Effector memory CD4-positive, alpha-beta T cell (primary cell): ENCODE results near the gene NDOR1.

Source experiments
- DNase-seq, 3 donors: peaks; one replicate each; pipeline ENCODE4 v3.0.0-alpha.2; 2020
- H3K27ac ChIP-seq: 2 replicates; pipeline ENCODE4 v1.7.0; 2013; ENCODE audit warnings: mild to moderate bottlenecking, low read length, moderate library complexity; ENCODE audit not compliant: insufficient read depth, poor library complexity, severe bottlenecking
- H3K27me3 ChIP-seq: replicated peaks from 2 replicates; pipeline ENCODE4 v1.7.0; 2013; ENCODE audit warnings: mild to moderate bottlenecking, low read length; ENCODE audit not compliant: insufficient read depth, control insufficient read depth, poor library complexity, severe bottlenecking
- H3K36me3 ChIP-seq: 2 replicates; pipeline ENCODE4 v1.7.0; 2013; ENCODE audit warnings: mild to moderate bottlenecking, low read length, moderate library complexity; ENCODE audit not compliant: control insufficient read depth, insufficient read depth
- H3K4me1 ChIP-seq: 2 replicates; pipeline ENCODE4 v1.7.0; 2013; ENCODE audit warnings: low read length, mild to moderate bottlenecking; ENCODE audit not compliant: control insufficient read depth, insufficient read depth, poor library complexity, severe bottlenecking
- H3K4me3 ChIP-seq: 2 replicates; pipeline ENCODE4 v1.7.0; 2013; ENCODE audit warnings: low read length, low read depth, mild to moderate bottlenecking; ENCODE audit not compliant: insufficient read depth, poor library complexity, severe bottlenecking
- H3K9me3 ChIP-seq: 2 replicates; pipeline ENCODE4 v1.7.0; 2013; ENCODE audit warnings: mild to moderate bottlenecking, low read length, moderate library complexity; ENCODE audit not compliant: control insufficient read depth

NDOR1 gene

DNA sequence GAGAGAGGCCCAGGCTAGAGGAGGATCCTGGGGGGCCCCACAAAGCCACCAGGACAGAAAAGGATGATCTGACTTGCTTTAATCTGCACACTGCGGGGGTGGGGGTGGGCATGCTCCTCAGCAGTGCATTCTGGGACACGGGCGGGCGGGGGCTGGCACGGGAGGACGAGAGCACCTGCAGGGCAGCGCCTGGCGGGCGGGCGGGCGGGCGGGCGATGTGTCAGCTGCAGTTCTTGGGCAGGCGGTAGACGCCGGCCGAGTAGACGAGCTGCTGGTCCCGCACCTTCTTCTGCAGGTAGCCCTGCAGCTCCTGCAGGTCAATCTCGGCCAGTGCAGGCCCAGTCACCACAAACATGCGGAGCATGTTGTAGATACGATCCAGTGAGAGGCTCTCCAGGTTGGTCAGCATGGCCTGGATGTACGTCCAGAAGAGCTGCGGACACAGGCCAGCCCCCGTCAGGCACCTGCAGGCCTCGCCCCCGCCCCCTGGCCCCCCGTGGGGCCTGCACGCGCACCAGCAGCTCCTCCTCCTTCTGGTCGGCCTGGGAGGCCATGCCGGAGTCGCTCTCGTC is 30.7 kb upstream of the NDOR1 start:
- Histone ChIP-seq H3K27ac (no peak overlapping the region), H3K4me1 (no peaks in the 10 kb centered on the region), H3K36me3 (peaks cover 16% of the 10 kb centered on the region), H3K4me3 (no peak overlapping the region), H3K9me3 (no peaks in the 10 kb centered on the region), H3K27me3 (peaks cover 19% of the 10 kb centered on the region)
- no peak for DNase-seq

DNA sequence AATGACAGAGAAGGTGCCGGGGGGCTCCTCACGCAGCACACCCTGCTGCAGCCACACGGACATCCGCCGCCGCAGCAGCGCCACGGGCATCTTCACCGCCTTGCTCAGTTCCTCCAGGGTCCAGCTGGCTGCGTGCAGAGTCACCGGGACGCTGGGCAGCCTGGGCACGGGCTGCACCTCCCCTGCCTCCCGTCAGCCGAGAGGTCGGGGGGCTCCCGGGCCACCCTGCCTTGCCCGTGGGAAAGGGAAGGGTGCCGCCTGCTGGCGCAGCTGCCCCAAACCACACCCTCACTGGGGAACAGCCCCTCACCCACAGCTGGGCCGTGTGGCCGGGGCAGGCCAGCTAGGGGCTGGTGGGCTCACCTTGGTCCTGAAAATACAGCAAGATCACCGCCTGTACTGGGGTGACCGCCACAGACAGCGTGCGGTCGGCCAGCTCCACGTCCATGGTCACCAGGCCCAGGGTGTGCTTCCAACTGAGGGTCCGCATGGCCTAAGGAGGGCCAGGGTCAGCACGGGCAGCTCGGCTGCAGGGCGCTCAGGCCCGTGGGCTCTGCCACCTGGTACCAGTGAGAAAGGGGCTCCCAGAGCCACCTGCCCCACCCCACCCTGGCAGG is 30.0 kb upstream of the NDOR1 start:
- Histone ChIP-seq H3K36me3 (peaks cover 22% of the 10 kb centered on the region), H3K27ac (no peak overlapping the region), H3K9me3 (no peaks in the 10 kb centered on the region), H3K4me1 (no peaks in the 10 kb centered on the region), H3K4me3 (no peak overlapping the region), H3K27me3 (peaks cover 13% of the 10 kb centered on the region)
- no peak for DNase-seq

DNA sequence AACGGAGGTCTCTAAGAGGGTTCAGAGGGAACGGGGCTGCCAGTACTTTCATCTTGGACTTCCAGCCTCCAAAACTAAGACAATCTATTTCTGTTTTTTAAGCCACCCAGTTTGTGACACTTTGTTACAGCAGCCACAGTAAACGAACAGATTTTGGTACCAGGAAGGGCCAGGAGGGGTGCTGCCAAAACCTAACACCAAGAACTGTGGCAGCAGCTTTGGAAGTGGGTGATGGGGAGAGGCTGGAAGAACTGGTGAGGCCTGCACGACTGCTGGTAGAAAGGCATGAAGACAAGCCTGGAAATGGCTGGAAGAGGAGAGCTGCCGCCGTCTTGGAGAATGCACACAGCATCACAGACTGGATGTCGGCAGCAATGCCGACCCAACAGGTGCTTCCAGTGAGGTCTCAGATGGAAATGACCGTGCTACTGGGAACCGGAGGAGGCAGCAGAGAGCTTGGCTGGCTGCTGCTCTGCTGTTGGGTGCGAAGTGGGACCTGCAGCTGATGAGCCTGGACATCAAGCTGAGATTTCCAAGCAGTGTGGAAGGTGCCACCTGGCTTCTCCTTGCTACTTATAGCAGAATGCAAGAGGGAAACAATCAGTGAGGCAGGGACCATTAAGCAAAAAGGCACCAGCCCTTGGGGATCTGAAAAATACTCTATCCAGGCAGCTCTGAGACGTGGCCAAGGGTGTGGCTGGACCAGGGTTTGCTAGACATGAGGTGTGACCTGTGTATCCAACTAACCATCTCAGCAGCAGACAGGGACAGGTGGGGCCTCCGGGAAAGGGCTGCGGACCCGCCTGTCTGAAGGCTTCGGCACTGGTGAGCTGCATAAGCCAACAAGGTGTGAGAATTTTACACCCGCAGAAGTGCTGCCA is 29.0 kb upstream of the NDOR1 start:
- no peak for DNase-seq
- Histone ChIP-seq H3K36me3 (peaks cover 33% of the 10 kb centered on the region), H3K27me3 (peaks cover 5% of the 10 kb centered on the region), H3K9me3 (no peaks in the 10 kb centered on the region), H3K4me1 (no peaks in the 10 kb centered on the region), H3K4me3 (no peak overlapping the region), H3K27ac (no peak overlapping the region)

DNA sequence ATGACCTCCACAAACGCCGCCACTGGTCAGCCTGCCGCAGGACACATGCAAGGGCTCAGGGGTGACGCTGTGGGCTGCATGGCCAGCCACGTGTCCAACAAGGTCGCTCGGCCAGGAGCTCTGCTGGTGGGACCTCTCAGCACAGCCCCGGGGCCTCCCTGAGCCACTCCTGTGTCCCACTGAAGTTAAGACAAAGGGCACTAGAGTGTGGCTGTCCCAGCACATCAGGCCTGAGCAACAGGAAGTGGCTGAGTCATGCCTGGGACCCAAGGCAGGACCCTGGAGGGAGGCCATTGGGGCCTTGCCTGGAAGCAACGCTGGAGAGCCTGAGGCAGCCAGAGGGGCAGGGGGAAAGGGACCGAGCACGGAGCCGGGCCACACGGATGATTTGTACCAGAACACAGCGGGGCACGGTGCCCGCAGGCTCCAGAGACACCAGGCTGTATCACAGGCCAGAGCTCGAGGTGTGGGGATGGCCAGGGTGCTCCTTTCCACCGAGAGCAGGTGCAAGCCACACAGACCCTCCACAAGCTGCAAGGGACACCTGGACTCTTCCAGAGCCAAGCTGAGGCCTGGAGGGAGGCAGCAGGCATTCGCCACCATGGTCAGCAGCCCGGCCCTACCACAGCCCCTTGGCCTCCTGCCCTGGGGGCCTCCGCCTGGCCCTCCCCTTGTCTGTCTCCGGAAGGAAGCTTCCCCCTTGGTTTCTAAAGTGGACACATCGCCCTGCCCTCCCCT is 27.1 kb upstream of the NDOR1 start:
- no peaks in the 10 kb centered on the region for H3K4me1 ChIP-seq
- H3K27me3 ChIP-seq: peaks cover 1% of the 10 kb centered on the region
- H3K4me3 ChIP-seq: no peak overlapping the region
- H3K36me3 ChIP-seq: peaks cover 48% of the 10 kb centered on the region
- H3K27ac ChIP-seq: no peak overlapping the region
- no peaks in the 10 kb centered on the region for H3K9me3 ChIP-seq
- DNase-seq: no peak

DNA sequence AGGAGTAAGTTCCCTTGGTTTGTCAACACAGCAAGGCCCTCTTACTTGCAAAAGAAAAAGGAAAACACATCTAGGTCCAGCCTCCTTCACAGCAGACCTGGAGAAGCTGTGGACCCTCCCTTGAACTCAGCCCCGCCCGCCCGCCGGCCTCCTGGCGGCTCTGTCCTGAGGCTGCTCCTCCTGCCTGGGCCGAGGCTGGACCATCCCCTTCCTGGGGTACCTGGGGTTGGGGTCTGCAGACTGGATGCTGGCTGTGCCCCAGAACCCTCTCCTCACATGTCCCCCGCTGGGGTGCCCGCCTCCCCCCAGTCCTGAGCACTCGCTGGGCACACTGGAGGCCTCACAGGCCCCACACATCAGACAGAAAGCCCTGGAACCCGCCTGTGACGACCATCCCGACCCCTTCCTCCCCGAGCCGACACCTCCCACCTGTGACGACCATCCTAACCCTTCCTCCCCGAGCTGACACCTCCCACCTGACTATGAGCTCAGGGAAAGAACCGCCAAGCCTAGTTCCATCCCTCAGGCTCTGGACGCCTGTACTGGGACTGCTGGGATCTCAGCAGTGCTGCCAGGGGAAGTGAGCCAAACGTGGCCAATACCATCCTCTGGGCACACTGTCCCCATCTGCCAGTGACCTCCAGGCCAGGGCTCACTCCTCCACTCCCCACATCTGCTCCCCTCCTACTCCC is 26.4 kb upstream of the NDOR1 start:
- Histone ChIP-seq H3K4me3 (no peak overlapping the region), H3K36me3 (peaks cover 55% of the 10 kb centered on the region), H3K27me3 (no peaks in the 10 kb centered on the region), H3K27ac (no peak overlapping the region), H3K9me3 (no peaks in the 10 kb centered on the region), H3K4me1 (no peaks in the 10 kb centered on the region)
- DNase-seq: no peak

DNA sequence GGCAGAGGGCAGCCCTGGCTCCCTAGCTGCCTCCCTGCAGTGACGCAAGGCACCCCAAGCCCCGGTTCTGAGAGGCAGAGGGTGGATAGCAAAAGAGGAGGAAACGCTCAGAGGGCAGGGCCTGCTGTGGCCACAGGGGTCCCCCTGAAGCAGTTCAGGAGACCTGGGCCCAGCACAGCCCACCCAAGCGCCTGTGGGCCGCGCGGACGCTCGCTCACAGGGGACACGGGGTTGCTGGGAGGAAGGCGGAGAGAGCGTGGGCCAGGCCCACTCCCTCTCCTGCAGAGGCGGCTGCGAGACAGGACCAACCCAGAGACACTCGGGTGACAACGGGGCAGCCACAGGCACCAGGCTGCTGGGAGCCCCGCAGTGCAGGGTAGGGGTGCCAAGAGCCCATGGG is 25.7 kb upstream of the NDOR1 start:
- Histone ChIP-seq H3K4me3 (no peak overlapping the region), H3K9me3 (no peaks in the 10 kb centered on the region), H3K4me1 (no peaks in the 10 kb centered on the region), H3K27me3 (no peaks in the 10 kb centered on the region), H3K27ac (no peak overlapping the region), H3K36me3 (peaks cover 62% of the 10 kb centered on the region)
- DNase-seq: no peak

DNA sequence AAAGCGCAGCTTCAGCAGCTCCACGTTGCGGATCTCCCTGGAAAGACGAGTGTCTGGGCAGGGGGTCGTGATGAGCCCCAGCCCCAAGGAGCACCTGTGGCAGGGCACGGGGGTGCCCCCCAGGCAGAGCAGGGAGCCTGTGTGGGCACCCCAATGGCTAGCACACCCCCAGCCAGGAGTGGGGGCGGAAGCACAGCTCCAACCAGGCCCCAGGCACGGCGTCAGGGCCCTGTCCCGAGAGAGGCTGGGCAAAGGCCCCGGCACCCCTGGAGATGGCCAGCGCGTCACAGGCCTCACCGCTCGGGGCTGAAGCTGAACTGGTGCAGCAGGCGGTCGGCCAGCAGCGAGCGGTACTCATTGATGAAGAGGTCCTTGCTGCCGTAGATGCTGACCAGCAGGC is 25.0 kb upstream of the NDOR1 start:
- Histone ChIP-seq H3K27ac (no peak overlapping the region), H3K9me3 (no peaks in the 10 kb centered on the region), H3K4me1 (no peaks in the 10 kb centered on the region), H3K27me3 (no peaks in the 10 kb centered on the region), H3K4me3 (no peak overlapping the region), H3K36me3 (peaks cover 67% of the 10 kb centered on the region)
- DNase-seq: no peak

DNA sequence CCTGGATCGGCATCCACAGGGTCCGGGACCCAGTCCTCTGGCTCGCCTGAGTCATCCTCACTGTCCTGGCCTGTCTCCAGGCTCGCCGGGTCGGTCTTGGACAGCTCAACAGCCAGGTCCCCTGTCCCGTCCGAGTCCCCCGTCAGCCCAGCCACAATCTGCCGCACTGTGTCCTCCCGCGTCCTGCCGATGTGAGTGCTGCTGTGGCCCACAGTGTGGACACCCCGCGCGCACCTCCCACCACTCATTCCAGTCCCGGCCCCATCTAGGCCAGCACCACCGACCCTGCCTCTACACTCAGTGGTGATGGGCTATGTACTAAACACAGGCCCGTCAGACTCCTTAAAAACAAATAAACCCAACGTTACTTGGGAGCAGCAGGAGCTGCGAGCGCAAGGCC is 23.8 kb upstream of the NDOR1 start:
- no peaks in the 10 kb centered on the region for H3K27me3 ChIP-seq
- peaks cover 75% of the 10 kb centered on the region for H3K36me3 ChIP-seq

DNA sequence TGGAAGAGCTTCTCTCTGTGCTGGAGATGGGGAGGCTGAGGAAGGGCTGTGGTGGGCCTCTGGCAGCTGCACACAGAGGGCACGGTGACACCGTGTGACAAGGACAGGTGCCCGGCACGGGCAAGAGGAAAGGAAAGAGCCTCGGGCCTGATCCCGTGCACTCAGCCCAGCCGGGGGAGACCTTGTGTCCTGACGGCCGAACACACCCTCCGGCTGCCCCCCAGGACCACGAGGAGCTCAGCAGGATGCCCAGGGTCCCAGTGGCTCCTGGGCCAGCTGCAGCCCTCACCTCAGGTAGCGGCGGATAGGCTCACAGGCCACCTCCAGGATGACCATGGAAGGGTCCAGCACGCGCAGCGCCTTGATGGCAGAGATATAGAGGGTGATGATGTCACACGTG is 22.7 kb upstream of the NDOR1 start:
- no peak overlapping the region for H3K4me3 ChIP-seq
- no peaks in the 10 kb centered on the region for H3K27me3 ChIP-seq
- no peaks in the 10 kb centered on the region for H3K9me3 ChIP-seq
- H3K27ac ChIP-seq: no peak overlapping the region
- peaks cover 21% of the 10 kb centered on the region for H3K4me1 ChIP-seq
- DNase-seq: no peak
- peaks cover 75% of the 10 kb centered on the region for H3K36me3 ChIP-seq

More for the DNA sequence above, 23.8 kb upstream of the NDOR1 start:
- no peak overlapping the region for H3K27ac ChIP-seq
- no peak for DNase-seq
- no peak overlapping the region for H3K4me3 ChIP-seq
- peaks cover 10% of the 10 kb centered on the region for H3K4me1 ChIP-seq
- no peaks in the 10 kb centered on the region for H3K9me3 ChIP-seq
